Activated B cell treated with CpG ODN at 0.5 μM for 24 hours (primary cell): Measurements from ENCODE around the gene MFSD2A. TPM values are rescaled to one million over a fixed set of nuclear protein-coding genes. Genes with fewer than 3 reads are reported as not detected.
"Not testable (repeated sequence)": the region's sequence is repeated elsewhere in the genome, so short reads cannot be mapped to it uniquely, and the experiment has no call there.

ENCODE experiments used
- ATAC-seq: fragments of 200-7000 bp; cut with Tn5 transposase; one replicate; pipeline ENCODE4 v1.10.0; 2021; ENCODE audit warnings: low read depth, mild to moderate bottlenecking, moderate library complexity
- CTCF ChIA-PET: fragments of 350-600 bp; sonication (Branson Sonifier 250); formaldehyde crosslinking; loops from one replicate; lab custom pipeline; 2021; ENCODE audit warnings: antibody characterized with exemption; lab: Charles Lee
- POLR2A ChIA-PET: fragments of 350-600 bp; sonication (Branson Sonifier 250); formaldehyde crosslinking; loops from one replicate; lab custom pipeline; 2021; ENCODE audit warnings: antibody characterized with exemption; lab: Charles Lee
- DNase-seq: peaks from one replicate; pipeline ENCODE4 v3.0.0; 2022
- H3K27ac Mint-ChIP-seq: one replicate; pipeline ENCODE4 v1.8.0; 2020; ENCODE audit warnings: mixed read lengths
- H3K27me3 Mint-ChIP-seq: one replicate; pipeline ENCODE4 v1.8.0; 2021; ENCODE audit warnings: mixed read lengths
- H3K36me3 Mint-ChIP-seq: one replicate; pipeline ENCODE4 v1.8.0; 2021; ENCODE audit warnings: low read depth, mixed read lengths
- H3K4me1 Mint-ChIP-seq: one replicate; pipeline ENCODE4 v1.8.0; 2021; ENCODE audit warnings: mixed read lengths
- H3K4me3 Mint-ChIP-seq: one replicate; pipeline ENCODE4 v1.8.0; 2020; ENCODE audit warnings: mild to moderate bottlenecking, mixed read lengths
- H3K9me3 Mint-ChIP-seq: one replicate; pipeline ENCODE4 v1.8.0; 2020; ENCODE audit warnings: mixed read lengths
- intact Hi-C: fragments of 100-400 bp; cut with micrococcal nuclease; formaldehyde crosslinking; loops from one replicate; pipeline ENCODE4 v1.15.1; 2024
- total RNA-seq: library from RNA; stranded (reverse); gene quantifications from 2 replicates; pipeline ENCODE4 v1.2.3, GENCODE V29; 2022
- TF ChIP-seq, protein P1 (sequence below): fragments of 200-600 bp; IDR thresholded peaks from one replicate; pipeline ENCODE4 v1.8.0; 2022; ENCODE audit warnings: antibody characterized with exemption, mild to moderate bottlenecking

The MFSD2A gene
- total RNA-seq, 1 donor from 2014 or later, result 36.0 TPM

DNA sequence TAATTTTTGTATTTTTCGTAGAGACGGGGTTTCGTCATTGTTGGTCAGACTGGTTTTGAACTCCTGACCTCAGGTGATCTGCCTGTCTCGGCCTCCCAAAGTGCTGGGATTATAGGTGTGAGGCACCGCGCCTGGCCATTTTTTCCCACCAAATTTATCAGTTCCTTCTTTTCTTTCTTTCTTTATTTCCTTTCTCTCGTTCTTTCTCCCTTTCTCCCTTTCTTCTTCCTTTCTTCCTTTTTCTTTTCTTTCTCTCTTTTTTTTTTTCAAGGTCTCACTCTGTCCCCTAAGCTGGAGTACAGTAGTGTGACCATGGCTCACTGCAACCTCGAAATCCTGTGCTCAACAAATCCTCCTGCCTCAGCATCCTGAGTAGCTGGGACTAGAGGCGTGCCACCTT, 26.4 kb downstream of the MFSD2A start:
- Mint-ChIP-seq H3K9me3 (no peaks in the 10 kb centered on the region), H3K27me3 (no peaks in the 10 kb centered on the region), H3K36me3 (no peaks in the 10 kb centered on the region), H3K4me3 (no peak overlapping the region), H3K4me1 (peaks cover 2% of the 10 kb centered on the region), H3K27ac (no peak overlapping the region)
- POLR2A ChIA-PET, result no interaction called here
- CTCF ChIA-PET, result interaction anchor here (0.8 kb wide), 1 partner anchor 80 kb away, joined by 3 read pairs; the partner anchor contains the start of gene MYCL
- no peak for DNase-seq
- intact Hi-C loops, result no loop called here
- TF ChIP-seq, protein P1, sequence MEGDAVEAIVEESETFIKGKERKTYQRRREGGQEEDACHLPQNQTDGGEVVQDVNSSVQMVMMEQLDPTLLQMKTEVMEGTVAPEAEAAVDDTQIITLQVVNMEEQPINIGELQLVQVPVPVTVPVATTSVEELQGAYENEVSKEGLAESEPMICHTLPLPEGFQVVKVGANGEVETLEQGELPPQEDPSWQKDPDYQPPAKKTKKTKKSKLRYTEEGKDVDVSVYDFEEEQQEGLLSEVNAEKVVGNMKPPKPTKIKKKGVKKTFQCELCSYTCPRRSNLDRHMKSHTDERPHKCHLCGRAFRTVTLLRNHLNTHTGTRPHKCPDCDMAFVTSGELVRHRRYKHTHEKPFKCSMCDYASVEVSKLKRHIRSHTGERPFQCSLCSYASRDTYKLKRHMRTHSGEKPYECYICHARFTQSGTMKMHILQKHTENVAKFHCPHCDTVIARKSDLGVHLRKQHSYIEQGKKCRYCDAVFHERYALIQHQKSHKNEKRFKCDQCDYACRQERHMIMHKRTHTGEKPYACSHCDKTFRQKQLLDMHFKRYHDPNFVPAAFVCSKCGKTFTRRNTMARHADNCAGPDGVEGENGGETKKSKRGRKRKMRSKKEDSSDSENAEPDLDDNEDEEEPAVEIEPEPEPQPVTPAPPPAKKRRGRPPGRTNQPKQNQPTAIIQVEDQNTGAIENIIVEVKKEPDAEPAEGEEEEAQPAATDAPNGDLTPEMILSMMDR, result no peak
- ATAC-seq, result no peak

DNA sequence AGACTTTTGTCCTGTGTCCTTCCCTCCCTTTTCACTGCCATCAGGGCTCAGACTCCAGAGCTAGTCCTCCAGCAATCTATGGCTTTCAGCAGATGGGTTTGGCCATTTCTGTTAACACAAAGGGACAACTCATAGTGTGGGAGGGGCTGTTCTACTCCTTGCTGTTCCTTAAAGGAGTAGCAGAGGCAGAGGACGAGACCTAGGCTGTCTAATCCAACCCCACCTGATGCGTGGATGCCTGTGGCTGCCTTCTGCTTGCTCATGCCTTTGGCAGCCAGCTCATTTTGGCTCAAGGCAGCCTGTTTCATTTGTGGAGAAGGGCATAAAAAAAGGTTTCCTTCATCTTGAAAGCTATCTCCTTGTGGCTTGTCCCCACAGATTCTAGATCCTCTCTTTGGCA, 27.0 kb downstream of the MFSD2A start:
- Mint-ChIP-seq H3K36me3 (no peaks in the 10 kb centered on the region), H3K4me1 (peaks cover 2% of the 10 kb centered on the region), H3K27me3 (no peaks in the 10 kb centered on the region), H3K9me3 (peaks cover 3% of the 10 kb centered on the region), H3K4me3 (no peak overlapping the region), H3K27ac (no peak overlapping the region)
- CTCF ChIA-PET, result interaction anchor here (0.8 kb wide), 1 partner anchor 80 kb away, joined by 3 read pairs; the partner anchor contains the start of gene MYCL
- ATAC-seq (no peak), DNase-seq (no peak)
- POLR2A ChIA-PET, result interaction anchor here (0.6 kb wide), 1 partner anchor 19 kb away, joined by 5 read pairs; no protein-coding TSS in a partner anchor
- TF ChIP-seq, protein P1, result no peak
- intact Hi-C loops, result no loop called here

DNA sequence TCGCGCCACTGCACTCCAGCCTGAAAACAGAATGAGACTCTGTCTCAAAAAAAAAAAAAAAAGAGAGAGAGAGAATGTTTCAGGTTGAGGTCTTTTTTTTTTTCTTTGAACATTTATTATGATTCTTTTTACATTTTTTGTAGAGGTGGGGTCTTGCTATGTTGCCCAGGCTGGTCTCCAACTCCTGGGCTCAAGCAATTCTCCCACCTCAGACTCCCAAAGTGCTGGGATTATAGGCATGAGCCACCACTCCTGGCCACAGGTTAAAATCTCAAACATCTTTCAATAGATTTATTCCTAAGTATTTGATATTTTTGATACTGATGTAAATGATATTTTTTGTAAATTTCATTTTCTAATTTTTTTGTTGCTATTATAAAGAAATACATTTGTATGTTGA, 29.5 kb downstream of the MFSD2A start:
- POLR2A ChIA-PET, H3K9me3 Mint-ChIP-seq: not testable (repeated sequence)
- CTCF ChIA-PET, result interaction anchor here (1.1 kb wide), 1 partner anchor 48 kb away, joined by 3 read pairs; no protein-coding TSS in a partner anchor

DNA sequence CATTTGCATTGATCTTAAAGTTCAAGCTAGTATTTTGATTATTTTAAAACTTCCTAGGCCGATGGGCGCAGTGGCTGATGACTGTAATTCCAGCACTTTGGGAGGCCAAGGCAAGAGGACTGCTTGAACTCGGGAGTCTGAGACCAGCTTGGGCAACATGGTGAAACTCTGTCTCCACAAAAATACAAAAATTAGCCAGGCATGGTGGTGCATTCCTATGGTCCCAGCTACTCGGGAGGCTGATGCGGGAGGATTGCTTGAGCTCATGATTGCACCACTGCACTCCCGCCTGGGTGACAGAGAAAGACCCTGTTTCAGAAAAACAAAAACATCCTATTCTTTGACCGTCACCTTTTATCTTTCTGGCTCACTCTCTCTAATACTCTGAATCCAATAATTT, 30.0 kb downstream of the MFSD2A start:
- ATAC-seq (no peak), DNase-seq (no peak)
- no peak overlapping the region for H3K4me3 Mint-ChIP-seq
- intact Hi-C loops, result loop anchor here (5.0 kb wide), 1 partner anchor 37 kb away; no protein-coding TSS in a partner anchor
- peaks cover 2% of the 10 kb centered on the region for H3K4me1 Mint-ChIP-seq
- POLR2A ChIA-PET, result no interaction called here
- TF ChIP-seq, protein P1, result no peak
- peaks cover 3% of the 10 kb centered on the region for H3K9me3 Mint-ChIP-seq
- H3K27me3 Mint-ChIP-seq, result no peaks in the 10 kb centered on the region
- CTCF ChIA-PET, result interaction anchor here (1.1 kb wide), 1 partner anchor 47 kb away, joined by 3 read pairs; no protein-coding TSS in a partner anchor
- H3K36me3 Mint-ChIP-seq, result no peaks in the 10 kb centered on the region
- H3K27ac Mint-ChIP-seq, result no peak overlapping the region

More for the DNA sequence above, 29.5 kb downstream of the MFSD2A start:
- H3K4me1 Mint-ChIP-seq, DNase-seq, H3K27me3 Mint-ChIP-seq, ATAC-seq, H3K4me3 Mint-ChIP-seq, H3K27ac Mint-ChIP-seq, intact Hi-C loops, H3K36me3 Mint-ChIP-seq: not testable (repeated sequence)

DNA sequence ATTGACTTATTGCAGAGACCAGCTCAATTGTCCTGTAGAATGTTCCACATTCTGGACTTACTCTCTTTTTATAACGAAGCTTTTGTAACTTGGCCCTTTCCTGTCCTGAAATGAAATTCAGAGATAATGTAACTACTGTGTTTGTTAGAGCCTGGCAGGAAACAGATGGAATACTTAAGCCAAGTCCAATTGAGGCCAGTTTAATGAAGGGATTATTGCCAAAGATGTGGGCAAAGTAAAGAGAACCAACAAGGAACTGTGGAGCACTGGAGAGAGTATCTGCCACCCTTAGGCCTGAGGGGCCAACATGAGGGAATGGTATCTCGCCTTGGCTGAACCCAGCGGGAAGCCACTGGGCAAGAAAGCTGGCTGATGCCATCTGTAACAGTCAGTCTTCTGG, 32.9 kb downstream of the MFSD2A start:
- DNase-seq, result no peak
- Mint-ChIP-seq H3K36me3 (no peaks in the 10 kb centered on the region), H3K9me3 (peaks cover 3% of the 10 kb centered on the region), H3K27me3 (no peaks in the 10 kb centered on the region), H3K27ac (no peak overlapping the region), H3K4me1 (peaks cover 2% of the 10 kb centered on the region), H3K4me3 (no peak overlapping the region)
- POLR2A ChIA-PET, result no interaction called here
- intact Hi-C loops, result loop anchor here (5.0 kb wide), 1 partner anchor 34 kb away; no protein-coding TSS in a partner anchor
- CTCF ChIA-PET, result interaction anchor here (0.5 to 1.3 kb wide), 2 partner anchors 14 to 30 kb away, joined by 3 to 4 read pairs; no protein-coding TSS in a partner anchor
- no peak for ATAC-seq
- TF ChIP-seq, protein P1, result no peak
